Transverse colon (tissue), 3 donors: ENCODE measurements around the gene RGS3.

Source experiments
- CTCF ChIP-seq, 5 experiments: fragments of 200-600 bp in 3 of 5; fragments of 450-650 bp in 2 of 5; sonication (generic) in 3 of 5; IDR thresholded peaks; 1 replicate in 2 of 5; 2 replicates in 3 of 5; pipeline ENCODE4 v1.5.1; 2016 to 2017; ENCODE audit warnings: antibody characterized with exemption in 5 of 5, inconsistent platforms in 3 of 5, mild to moderate bottlenecking in 2 of 5, moderate library complexity in 1 of 5
- EP300 ChIP-seq: sonication (generic); formaldehyde crosslinking; IDR thresholded peaks from one replicate; pipeline ENCODE4 v1.6.1; 2017; ENCODE audit warnings: antibody characterized with exemption, low read depth
- POLR2A ChIP-seq: fragments of 450-650 bp; IDR thresholded peaks from one replicate; pipeline ENCODE4 v1.6.1; 2016; ENCODE audit warnings: antibody characterized with exemption, mild to moderate bottlenecking, moderate library complexity

- TF ChIP-seq POLR2A (no peak), EP300 (no peak), CTCF (IDR thresholded peaks at IDR 0.05) (no peak)
Observed at GRCh38 chr9:113578279-113578865, 114.8 kb downstream of the RGS3 start.
